Dermis lymphatic vessel endothelial cell (primary cell): ENCODE results near the gene KIF21A. TPM values are rescaled to one million over a fixed set of nuclear protein-coding genes. Genes with fewer than 3 reads are reported as not detected.

Source experiments
- total RNA-seq: library from RNA; depleted of rRNA; stranded (reverse); fragments of >200 nt; gene quantifications from 2 replicates; pipeline ENCODE4 v1.2.1, GENCODE V29; 2014

KIF21A gene
- total RNA-seq: 3.6 and 4.5 TPM in 2 replicates

GRCh38 chr12:39443081-39443928 lies at the start of gene KIF21A:
TSS of gene KIF21A (minus strand) at chr12:39443120. CDS start at chr12:39442970, 150 bp downstream.

Other genes starting within 250 kb of the KIF21A start
- gene ABCD2, start 176.7 kb upstream of the KIF21A start, total RNA-seq: not detected in 2 replicates